ENCODE data around the gene STOML1.
"Not testable (repeated sequence)": the region's sequence is repeated elsewhere in the genome, so short reads cannot be mapped to it uniquely, and the experiment has no call there.

Gene STOML1

DNA sequence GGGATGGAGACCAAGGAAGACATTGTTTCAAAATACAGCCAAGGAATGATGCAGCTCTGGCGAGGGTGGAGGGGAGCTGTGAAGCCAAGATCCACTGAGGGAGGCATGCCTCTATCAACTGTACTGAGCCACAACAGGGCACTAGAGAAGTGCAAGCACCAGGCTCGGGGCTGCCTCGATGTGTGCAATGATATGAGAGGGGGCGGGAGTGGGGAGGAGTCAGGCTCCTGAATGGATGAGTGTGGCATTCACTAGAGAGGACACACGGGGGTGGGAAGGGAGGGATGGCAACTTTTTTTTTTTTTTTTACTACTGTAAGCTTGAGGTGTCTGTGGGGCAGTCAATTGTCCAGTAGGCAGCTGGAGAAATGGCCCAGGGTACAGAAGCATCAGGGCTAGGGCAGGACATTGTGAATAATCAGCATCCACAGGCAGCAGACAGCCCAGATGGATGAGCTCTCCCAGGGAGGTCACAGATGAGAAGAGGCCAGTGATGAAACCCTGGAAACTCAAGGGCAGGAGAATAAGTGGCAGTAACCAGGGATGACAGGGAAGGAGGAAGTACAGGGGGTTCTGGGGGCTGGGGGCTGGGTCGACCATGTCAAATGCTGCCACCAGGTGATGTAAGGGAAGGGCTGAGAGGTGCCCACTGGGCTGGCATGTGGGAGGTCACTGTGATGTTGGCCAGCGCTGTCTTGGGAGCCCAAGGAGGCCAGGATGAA, 5.9 kb downstream of the STOML1 start:
- no peak for DNase-seq

DNA sequence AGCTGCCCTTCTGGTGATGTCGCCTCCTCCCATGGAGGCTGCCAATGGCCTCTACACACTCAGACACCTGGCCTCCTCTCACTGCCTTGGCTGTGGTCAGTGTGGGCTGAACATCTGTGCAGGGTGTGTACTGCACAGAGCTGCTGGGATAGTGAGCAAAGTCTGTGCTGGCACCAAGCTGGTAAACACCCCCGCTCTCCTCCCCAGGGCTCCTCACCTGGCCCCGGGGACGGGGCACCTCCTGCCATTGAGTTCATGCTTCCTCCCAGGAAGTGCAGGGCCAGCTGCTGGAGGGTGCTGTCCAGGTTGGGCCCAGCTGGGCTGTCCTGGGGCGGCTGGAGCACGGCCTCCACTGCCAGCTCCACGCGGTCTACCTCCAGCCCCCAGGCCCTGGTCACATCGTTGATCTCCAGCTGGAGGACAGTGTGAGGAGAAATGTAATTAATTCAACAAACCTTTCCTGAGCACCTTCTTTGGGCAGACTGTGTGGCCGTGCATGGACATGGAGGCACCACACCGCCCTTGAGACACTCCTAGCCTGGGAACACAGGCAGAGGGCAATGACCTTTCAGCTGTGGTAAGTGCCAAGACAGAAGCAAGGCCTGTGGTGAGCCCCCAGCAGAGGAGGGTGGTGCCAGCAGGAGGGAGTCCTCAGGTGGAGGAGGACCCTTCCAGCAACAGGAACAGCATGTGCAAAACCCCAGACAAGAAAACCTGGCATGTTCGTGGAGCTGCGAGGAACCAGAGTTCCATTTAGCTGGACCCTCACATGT, 6.8 kb downstream of the STOML1 start:
- no peak for DNase-seq

GRCh38 chr15:73984208-73984979, 7.7 kb downstream of the STOML1 start:
- DNase-seq, result no peak

DNA sequence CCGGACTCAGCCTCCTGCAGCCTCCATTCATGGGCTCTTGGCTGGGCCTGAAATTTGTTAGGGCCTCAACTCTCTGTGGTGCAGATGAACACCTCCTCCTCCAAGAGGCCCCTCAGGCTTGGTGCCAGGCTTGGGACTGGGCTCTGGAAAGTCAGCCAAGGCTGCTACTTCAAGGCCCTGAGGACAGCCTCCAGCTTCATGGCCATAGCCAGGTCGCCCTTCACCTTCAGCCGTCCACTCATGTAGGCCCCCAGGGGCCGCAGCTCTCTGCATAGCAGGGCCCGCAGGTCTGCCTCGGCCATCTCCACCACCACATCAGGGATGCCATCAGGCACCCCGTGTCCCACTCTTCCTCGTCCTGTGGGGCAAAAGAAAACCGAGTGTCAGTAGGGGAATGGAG, 8.3 kb downstream of the STOML1 start:
- no peak for DNase-seq

GRCh38 chr15:73983211-73983727, 8.8 kb downstream of the STOML1 start:
- peak; percentile 89 for DNase-seq

DNA sequence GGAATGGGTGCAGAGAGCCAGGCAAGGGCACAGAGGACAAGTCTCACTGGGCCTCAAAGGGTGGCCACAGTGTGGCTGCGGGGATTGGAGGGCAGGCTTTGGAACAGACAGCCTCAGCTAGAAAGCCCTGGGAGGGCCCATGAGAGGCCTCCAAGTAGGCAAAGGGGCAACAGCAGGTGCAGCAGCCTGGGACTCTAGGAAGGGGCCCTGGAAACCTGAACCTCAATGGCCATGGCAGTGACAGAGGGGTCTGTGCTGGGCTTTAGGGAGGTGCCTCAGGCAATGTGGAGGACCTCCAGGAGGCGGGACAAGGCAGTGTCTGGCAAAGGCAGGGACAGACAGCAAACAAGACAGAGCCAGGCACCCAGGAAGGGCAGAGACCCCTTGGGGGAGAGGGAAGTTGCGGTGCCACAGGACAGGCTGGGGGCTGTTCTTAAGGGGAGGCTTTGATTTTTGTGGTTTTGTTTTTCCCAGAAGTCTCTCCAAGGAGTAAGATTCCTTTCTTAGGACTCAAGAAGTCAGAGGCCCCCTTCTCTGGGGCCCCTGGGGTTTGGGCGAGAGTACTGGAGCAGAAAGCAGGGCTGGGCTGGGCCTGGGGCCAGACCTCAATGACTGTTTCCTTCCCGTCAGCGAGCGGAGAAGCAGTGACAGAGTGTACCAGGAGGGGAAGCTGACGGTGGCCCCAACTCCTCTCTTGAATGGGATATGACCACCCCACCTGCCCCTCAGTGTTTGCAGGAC, 9.7 kb downstream of the STOML1 start:
- peak; percentile 98 for DNase-seq

DNA sequence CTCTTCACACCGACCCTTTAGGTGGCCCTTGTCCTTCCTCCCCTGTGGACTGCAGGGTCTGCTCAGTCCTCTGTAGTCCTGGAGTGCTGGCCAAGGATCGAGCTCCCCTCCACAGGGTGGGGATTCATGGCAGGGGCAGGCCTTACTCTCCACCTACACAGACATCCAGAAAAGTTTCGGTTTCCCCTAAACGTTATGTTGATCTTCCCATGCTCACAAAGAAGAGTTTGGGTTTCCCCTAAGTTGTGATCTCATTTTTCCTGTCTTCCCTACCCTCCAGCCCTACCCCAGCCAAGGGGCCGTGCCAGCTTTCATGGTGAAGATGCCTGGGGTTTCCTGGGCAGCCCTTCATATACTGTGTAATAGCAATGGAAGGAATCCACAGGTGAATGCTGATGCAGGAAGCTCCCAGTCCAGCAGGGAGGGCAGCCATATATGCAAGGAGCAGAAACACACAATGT, 10.3 kb downstream of the STOML1 start:
- no peak for DNase-seq

DNA sequence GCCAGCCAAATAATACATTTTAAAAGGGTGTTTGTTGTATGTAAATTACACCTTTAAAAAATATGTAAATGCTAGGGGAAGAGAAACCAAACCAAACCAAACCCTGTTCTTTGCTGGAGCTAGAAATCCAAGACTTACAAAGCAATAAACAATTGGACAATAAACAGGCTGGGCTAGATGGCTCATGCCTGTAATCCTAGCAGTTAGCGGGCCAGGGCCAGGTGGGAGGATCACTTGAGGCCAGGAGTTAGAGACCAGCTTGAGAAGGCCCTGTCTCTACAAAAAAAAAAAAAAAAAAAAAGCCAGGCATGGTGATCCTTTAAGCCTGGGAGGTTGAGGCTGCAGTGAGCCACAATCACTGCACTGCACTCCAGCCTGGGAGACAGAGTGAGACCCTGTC, 12.5 kb downstream of the STOML1 start:
- DNase-seq, result no peak

GRCh38 chr15:73978896-73979295, 13.2 kb downstream of the STOML1 start:
- no peak for DNase-seq

GRCh38 chr15:73975440-73976125, 16.5 kb downstream of the STOML1 start:
- DNase-seq, result not testable (repeated sequence)

GRCh38 chr15:73973683-73974200, 18.4 kb downstream of the STOML1 start:
- DNase-seq, result not testable (repeated sequence)

DNA sequence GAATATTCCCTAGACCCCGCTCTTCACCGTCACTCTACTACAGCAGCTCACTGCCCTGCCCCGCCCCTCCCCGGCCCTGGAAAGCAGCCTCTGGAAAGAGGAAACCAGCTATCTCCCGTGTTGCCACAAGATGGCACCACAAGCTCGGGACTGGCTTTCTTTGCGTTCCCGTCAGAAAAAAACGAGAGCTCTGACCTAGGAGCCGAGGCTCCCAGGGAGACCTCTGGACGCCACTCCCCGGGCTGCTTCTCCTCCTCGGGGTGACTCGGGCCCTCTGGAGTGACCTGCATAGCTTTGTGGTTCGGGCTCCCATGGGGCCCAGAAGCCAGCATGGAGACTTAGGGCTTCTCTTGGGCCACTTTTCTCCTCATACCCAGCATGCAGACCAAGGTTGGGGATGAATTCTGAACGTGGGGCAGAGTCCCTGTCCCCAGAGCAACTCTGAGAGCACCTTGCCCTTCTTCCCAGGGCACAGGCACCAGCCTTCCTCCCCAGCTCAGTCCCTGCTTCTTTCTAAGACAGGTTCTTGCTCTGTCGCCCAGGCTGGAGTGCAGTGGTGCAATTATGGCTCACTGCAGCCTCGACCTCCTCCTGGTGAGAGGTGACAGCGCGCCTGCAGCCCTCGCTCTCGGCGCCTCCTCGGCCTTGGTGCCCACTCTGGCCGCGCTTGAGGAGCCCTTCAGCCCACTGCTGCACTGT, 19.0 kb downstream of the STOML1 start:
- peak; percentile 81 for DNase-seq

- DNase-seq, result no peak
These were observed 22.8 kb downstream of the STOML1 start for GRCh38 chr15:73969151-73969759.

- no peak for DNase-seq
These were observed 23.6 kb downstream of the STOML1 start for GRCh38 chr15:73968461-73968860.

- DNase-seq, result peak; percentile 53
These were observed 26.4 kb downstream of the STOML1 start for GRCh38 chr15:73965758-73966113.

- no peak for DNase-seq
These were observed 26.9 kb downstream of the STOML1 start for GRCh38 chr15:73965094-73965757.

- DNase-seq, result peak; percentile 75
These were observed 27.4 kb downstream of the STOML1 start for GRCh38 chr15:73964736-73965093.

GRCh38 chr15:73962433-73962832, 29.7 kb downstream of the STOML1 start:
- DNase-seq, result no peak

- not testable (repeated sequence) for DNase-seq
These were observed 31.5 kb downstream of the STOML1 start for GRCh38 chr15:73960472-73961070.

Data from fibroblast of skin of back (primary cell).